IPS-20b (cell line): Measurements from ENCODE around the gene FOSL1.

ENCODE experiments used
- H3K27ac ChIP-seq: one replicate; pipeline ENCODE4 v1.5.1; 2013; ENCODE audit warnings: low read length
- H3K27me3 ChIP-seq: 2 replicates; pipeline ENCODE4 v1.6.1; 2013; ENCODE audit warnings: mild to moderate bottlenecking, low read length, inconsistent platforms; ENCODE audit not compliant: insufficient read depth
- H3K36me3 ChIP-seq: 2 replicates; pipeline ENCODE4 v1.6.1; 2013; ENCODE audit warnings: low read depth, mild to moderate bottlenecking, inconsistent platforms, low read length, moderate library complexity; ENCODE audit not compliant: insufficient read depth
- H3K4me1 ChIP-seq: 2 replicates; pipeline ENCODE4 v1.6.1; 2013; ENCODE audit warnings: mild to moderate bottlenecking, control low read depth, inconsistent platforms, low read length, moderate library complexity; ENCODE audit not compliant: insufficient read depth
- H3K4me3 ChIP-seq: 2 replicates; pipeline ENCODE4 v1.5.1; 2013; ENCODE audit warnings: mild to moderate bottlenecking, low read length, inconsistent platforms
- H3K9ac ChIP-seq: 2 replicates; pipeline ENCODE4 v1.6.1; 2013; ENCODE audit warnings: low read depth, mild to moderate bottlenecking, inconsistent platforms, low read length, moderate library complexity
- H3K9me3 ChIP-seq: 2 replicates; pipeline ENCODE4 v1.6.1; 2013; ENCODE audit warnings: mild to moderate bottlenecking, low read depth, low read length, inconsistent platforms; ENCODE audit not compliant: insufficient read depth

FOSL1 gene

DNA sequence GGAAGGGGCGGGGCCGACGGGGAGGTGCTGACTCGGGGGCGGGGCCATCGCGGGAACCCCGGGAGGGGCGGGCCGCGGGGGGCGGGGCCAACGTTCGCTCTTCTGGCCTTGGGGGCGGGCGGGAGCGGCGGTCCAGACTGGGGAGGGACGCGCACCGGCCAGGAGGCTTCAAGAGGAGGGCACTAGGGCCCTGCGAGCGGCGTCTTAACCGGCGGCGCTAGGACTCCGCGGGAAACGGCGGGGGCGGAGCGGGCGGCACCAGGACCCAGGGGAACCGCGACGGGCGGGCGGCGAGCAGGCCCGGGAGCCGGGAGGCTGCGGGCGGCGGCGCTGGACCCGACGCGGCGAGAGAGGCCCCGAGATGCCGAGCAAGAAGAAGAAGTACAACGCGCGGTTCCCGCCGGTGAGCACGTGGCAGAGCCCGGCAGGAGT, 19.0 kb upstream of the FOSL1 start, which contains the start of gene DRAP1:
Gene DRAP1 (plus strand): TSS at position 286 of the 432 bp plus-strand sequence. CDS start 76 bp downstream, at position 362.
- Histone ChIP-seq H3K27ac (peak within 1 kb of the TSS; percentile 55), H3K36me3 (peaks cover 15% of the 10 kb centered on the region), H3K4me1 (peaks cover 6% of the 10 kb centered on the region; the same call in 1 of the 2 replicates), H3K9me3 (no peaks in the 10 kb centered on the region), H3K9ac (peak within 1 kb of the TSS; percentile 94), H3K27me3 (no peaks in the 10 kb centered on the region), H3K4me3 (peak within 1 kb of the TSS; percentile 97)

DNA sequence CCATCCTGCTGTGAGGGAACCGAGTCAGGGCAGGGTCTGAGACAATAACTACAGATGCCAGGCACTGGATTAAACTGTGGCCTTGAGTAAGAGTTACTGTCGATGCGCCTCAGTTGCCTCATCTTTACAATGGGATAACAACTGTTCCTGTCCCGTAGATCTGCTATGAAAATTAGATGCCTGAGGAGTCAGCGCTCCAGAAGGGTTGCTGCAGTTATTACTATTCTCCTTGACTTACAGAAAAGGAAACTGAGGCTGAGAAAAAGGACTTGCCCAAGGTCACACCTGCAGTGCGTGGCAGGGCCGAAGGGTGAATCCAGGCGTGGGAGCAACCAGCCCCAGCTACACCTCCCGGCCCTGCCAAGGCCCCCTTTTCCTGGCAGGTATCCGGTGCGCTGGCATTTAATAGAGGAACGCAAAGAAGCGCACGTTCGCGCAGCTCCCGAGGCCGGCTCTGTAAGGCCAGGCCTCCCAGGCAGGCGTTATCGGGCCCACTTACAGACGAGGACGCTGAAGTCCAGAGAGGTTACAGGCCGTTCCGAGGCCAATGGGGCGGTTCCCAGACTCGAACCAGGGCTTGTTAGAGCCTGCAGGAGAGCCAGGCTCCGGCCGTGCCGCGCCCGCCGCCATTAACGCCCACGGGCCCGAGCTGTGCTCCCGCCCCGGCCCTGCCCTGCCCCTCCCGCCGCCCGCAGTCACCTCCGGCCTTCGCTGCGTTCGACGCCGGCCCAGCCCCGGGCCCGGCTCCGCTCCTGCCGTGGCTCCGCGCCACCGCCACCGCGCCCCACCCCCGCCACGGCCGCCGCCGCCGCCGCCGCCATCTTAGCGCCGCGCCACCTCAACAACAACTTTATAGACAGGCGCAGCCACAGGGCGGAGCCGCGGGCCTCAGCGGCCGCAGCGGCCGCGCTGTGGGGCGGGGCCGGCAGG, 18.3 kb upstream of the FOSL1 start, which contains the start of gene C11orf68:
Gene C11orf68 (minus strand): TSS at position 852 of the 930 bp plus-strand sequence. CDS start 31 bp downstream, at position 821.
- H3K4me1 ChIP-seq = peaks cover 6% of the 10 kb centered on the region; the same call in 1 of the 2 replicates
- H3K4me3 ChIP-seq = peak within 1 kb of the TSS; percentile 97
- peaks cover 15% of the 10 kb centered on the region for H3K36me3 ChIP-seq
- peak within 1 kb of the TSS; percentile 94 for H3K9ac ChIP-seq
- no peaks in the 10 kb centered on the region for H3K9me3 ChIP-seq
- H3K27me3 ChIP-seq = no peaks in the 10 kb centered on the region
- peak within 1 kb of the TSS; percentile 55 for H3K27ac ChIP-seq

DNA sequence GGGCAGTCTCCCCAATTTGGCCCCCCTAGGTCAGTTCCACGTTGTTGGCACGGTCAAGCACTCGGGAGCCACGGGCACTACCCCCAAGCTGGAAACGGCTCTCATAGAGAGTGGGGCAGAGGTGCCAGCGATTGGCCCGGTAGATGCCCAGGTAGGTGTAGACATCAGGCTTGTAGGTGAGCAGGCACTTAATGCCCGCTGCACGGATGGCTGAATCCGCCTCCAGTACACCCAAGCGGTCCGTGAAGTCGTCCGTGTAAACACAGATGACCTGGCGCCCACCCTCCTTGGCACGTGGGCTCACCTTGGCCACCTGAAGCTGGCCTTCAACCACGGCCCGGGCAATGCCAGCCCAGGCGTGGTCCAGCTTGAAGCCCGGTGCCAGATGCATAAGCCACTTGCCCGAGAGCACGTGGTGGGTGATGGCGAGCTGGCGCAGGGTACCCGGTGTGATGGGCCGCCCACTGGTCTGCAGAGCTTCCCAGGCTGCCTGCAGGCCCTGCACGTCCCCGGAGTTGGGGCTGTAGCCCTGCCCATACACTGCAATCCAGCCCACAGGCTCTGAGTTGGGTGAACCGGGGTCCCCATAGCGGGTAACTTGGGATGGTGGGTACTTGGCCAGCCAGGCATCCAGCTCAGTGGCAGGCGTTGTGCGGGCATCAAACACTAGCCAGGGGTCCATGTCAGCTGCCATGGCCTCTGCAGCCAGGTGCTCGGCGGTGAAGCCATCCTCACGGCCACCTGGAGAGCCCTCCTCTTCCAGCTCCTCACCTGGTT, 17.4 kb upstream of the FOSL1 start:
- peak overlapping the region; percentile 97 for H3K4me3 ChIP-seq
- H3K36me3 ChIP-seq = peaks cover 8% of the 10 kb centered on the region
- H3K4me1 ChIP-seq = peaks cover 6% of the 10 kb centered on the region; the same call in 1 of the 2 replicates
- H3K9me3 ChIP-seq = no peaks in the 10 kb centered on the region
- H3K27me3 ChIP-seq = no peaks in the 10 kb centered on the region
- H3K27ac ChIP-seq = no peak overlapping the region
- peak overlapping the region; percentile 94; the same call in 1 of the 2 replicates for H3K9ac ChIP-seq

DNA sequence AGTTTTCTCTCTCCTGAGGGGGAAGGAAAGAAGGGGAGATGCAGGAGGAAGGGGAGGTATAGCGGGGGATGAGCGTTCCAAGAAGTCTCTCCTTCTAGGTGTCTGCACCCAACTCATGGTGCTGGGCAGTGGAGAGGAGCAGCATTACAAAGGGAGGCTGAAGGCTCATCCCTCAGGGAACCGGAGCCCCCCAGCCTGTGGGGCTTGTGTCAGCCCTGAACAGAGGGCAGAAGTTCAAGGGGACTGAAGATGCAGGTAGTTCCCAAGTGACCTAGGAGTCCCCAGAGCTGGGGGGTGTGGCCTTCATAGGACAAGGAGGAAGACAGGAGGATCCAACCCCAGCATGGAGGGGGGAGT, 16.9 kb upstream of the FOSL1 start:
- Histone ChIP-seq H3K4me3 (no peak overlapping the region), H3K9me3 (no peaks in the 10 kb centered on the region), H3K9ac (no peak overlapping the region), H3K36me3 (peaks cover 2% of the 10 kb centered on the region; the same call in 1 of the 2 replicates), H3K27me3 (peaks cover 3% of the 10 kb centered on the region; the same call in 1 of the 2 replicates), H3K27ac (no peak overlapping the region), H3K4me1 (peaks cover 7% of the 10 kb centered on the region; the same call in 1 of the 2 replicates)

DNA sequence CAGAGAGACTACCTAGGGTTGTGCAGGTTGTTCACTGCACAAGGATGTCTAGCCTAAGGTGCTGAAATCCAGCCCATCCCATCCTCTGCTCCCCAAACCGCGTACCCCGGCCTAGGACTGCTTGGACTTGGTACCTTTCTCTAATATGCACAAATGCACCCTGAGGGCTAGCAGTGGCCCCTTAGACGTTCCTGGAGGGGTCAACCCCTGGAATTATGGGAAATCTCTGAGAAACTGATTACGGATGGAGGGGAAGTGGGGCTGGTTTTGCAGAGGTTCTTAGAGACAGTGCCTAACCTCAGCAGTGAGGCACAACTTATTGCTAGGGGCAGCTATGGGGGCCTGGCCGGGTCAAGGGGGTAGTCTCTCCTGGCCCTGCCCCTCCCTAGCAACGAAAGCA, 16.2 kb upstream of the FOSL1 start:
- no peaks in the 10 kb centered on the region for H3K9me3 ChIP-seq
- no peak overlapping the region for H3K27ac ChIP-seq
- peaks cover 9% of the 10 kb centered on the region; the same call in 1 of the 2 replicates for H3K4me1 ChIP-seq
- peaks cover 5% of the 10 kb centered on the region; the same call in 1 of the 2 replicates for H3K27me3 ChIP-seq
- H3K36me3 ChIP-seq = no peaks in the 10 kb centered on the region
- H3K9ac ChIP-seq = no peak overlapping the region
- H3K4me3 ChIP-seq = no peak overlapping the region

DNA sequence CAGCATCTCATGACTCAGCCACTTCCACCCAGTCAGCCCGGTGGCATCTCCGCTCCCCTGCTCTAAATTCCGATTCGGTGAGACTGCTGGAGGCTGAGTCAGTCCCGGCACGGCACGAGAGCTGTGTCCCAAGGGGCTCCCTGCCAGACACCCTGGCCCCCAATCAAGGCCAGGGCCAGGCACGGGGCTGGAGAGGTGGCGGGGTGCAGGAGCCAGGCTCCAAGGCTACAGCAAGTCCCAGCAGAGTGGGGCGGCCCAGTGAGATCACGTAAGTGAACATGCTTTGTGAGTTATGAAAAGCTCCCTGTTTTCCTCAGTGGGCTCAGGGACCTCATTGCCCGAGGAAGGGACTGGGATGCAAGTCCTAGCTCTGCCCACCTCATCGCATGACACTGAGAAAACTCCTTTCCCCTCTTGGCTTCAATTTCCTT, 15.6 kb upstream of the FOSL1 start:
- H3K4me1 ChIP-seq = peaks cover 9% of the 10 kb centered on the region; the same call in 1 of the 2 replicates

DNA sequence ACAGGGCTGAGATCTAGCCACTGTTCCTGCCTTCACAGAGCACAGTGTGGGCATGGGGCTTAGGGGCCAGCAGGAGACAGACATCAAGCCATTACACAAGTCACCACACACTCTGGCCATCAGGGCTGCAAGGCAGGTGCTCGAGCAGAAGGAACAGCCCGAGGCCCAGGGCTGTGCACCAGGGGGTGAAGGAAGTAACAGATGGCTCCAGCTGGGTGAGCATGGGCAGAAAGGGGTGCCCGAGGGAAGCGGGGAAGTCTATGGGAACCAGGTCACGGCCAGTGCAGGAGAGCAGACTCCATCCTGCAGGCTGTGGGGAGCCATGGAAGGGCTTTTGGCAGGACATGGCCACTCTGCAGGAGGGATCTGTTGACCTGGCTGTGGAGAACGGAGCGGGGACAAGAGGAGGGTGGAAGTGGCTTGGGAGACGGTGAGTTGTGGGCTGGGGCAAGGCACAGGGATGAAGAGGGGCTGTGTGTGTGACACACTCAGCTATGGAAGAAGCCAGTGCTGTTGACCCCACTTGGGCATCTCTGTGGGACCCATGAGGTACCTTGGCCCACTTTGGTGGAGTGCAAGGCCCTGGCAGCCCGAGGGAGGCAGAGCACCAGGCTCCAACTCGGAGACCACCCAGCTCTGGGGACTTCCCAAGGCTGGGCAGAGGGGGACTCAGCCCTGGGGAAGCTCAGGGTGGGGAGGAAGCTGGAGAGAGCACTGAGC, 15.1 kb upstream of the FOSL1 start:
- Histone ChIP-seq H3K27ac (no peak overlapping the region), H3K9ac (no peak overlapping the region), H3K4me3 (no peak overlapping the region), H3K27me3 (peaks cover 5% of the 10 kb centered on the region; the same call in 1 of the 2 replicates), H3K36me3 (no peaks in the 10 kb centered on the region), H3K4me1 (peaks cover 9% of the 10 kb centered on the region; the same call in 1 of the 2 replicates), H3K9me3 (no peaks in the 10 kb centered on the region)

More for the DNA sequence above, 15.6 kb upstream of the FOSL1 start:
- no peak overlapping the region for H3K9ac ChIP-seq
- peaks cover 5% of the 10 kb centered on the region; the same call in 1 of the 2 replicates for H3K27me3 ChIP-seq
- no peak overlapping the region for H3K27ac ChIP-seq
- no peak overlapping the region for H3K4me3 ChIP-seq
- H3K36me3 ChIP-seq = no peaks in the 10 kb centered on the region
- no peaks in the 10 kb centered on the region for H3K9me3 ChIP-seq

DNA sequence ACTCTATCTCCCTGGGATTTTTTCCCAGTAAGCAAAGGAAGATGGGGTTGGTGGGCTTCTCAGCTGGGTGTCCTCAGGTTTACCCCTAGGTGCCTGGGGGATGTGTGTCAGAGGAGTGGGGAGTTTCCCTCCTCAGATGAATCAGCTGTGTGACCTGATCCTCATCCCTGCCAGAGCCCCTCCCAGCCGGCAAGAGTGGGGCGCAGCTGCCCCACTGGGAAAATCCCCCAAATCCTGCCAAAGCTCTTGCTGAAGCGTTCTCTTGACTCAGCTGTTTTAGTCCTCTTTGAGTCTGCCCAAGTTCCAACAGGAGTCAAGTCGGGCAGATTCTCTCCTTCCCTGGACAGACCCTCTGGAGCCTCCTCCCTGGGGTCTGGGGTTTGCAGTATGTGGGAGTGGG, 12.7 kb upstream of the FOSL1 start:
- Histone ChIP-seq H3K36me3 (no peaks in the 10 kb centered on the region), H3K27me3 (peaks cover 16% of the 10 kb centered on the region; the same call in 1 of the 2 replicates), H3K4me1 (peaks cover 9% of the 10 kb centered on the region; the same call in 1 of the 2 replicates), H3K9me3 (no peaks in the 10 kb centered on the region), H3K4me3 (no peak overlapping the region), H3K9ac (no peak overlapping the region), H3K27ac (no peak overlapping the region)

DNA sequence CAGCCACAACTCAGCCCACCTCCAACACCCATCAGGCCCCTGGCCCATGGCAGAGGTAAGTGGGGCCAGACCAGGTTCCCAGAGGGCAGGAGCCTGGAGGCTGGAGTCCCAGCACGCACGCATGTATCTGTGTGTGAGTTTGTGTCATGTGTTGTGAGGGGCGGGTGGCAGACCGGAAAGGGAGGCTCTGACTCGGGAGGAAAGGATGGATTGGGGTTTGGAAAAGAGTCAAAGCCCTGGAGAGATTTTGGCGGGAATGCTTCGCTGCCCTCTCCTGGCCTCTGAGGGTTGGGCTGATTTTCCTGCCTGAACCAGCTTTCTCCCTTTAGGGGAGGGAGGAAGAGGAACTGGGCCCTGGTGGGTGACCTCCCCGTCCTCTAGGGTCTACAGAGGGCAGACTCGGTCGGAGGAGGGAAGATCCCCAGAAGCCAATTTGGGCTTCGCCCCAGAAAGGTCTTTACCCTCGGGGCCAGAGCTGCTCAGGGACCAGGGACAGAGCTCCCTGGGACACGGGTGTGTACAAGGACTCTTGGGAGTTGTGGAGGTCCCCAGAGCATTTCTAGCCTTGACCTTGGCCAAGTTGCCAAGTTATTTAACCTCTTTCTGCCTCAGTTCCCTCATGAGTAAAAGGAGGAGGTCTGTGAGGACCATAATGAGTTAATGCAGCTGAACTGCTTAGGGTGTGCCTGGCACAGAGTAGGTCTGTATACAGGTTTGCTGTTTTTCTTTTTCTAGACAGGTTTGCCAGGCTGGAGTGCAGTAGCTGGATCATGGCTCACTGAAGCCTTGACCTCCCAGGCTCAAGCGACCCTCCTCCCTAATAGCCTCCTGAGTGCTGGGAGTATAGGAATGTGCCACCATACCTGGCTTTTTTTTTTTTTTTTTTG, 11.7 kb upstream of the FOSL1 start:
- Histone ChIP-seq H3K36me3 (no peaks in the 10 kb centered on the region), H3K4me1 (peaks cover 9% of the 10 kb centered on the region; the same call in 1 of the 2 replicates), H3K4me3 (no peak overlapping the region), H3K27me3 (peaks cover 20% of the 10 kb centered on the region), H3K9ac (peak overlapping the region; percentile 38; the same call in 1 of the 2 replicates), H3K27ac (no peak overlapping the region), H3K9me3 (no peaks in the 10 kb centered on the region)

DNA sequence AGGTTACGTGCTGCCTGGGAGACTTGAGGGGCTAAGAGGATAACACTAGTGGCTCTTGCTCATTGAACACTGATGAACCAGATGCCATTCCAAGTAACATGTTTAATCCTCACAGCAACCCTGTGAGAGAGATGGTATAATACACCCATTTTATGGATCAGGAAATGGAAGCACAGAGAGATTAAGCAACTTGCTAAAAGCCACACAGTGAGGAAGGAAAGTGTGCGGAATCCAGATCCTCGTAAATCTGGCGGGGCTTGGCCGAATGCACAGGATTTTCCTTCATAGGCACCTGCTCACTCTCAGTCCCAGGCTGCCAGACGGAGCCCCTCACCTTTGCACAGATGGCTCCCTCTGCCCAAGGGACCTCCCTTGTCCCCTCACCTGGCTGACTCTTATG, 7.7 kb upstream of the FOSL1 start:
- peaks cover 3% of the 10 kb centered on the region; the same call in 1 of the 2 replicates for H3K4me1 ChIP-seq

More for the DNA sequence above, 7.7 kb upstream of the FOSL1 start:
- no peak overlapping the region for H3K27ac ChIP-seq
- H3K36me3 ChIP-seq = no peaks in the 10 kb centered on the region
- no peaks in the 10 kb centered on the region for H3K9me3 ChIP-seq
- H3K27me3 ChIP-seq = peaks cover 38% of the 10 kb centered on the region
- no peak overlapping the region for H3K9ac ChIP-seq
- H3K4me3 ChIP-seq = no peak overlapping the region
